Thyroid gland (tissue), 4 donors: ENCODE measurements around the gene KLF7.

ENCODE experiments used
- POLR2A ChIP-seq, 2 donors: fragments of 450-650 bp; IDR thresholded peaks; one replicate each; pipeline ENCODE4 v1.6.1; 2017; ENCODE audit warnings: antibody characterized with exemption in 2 of 2, mild to moderate bottlenecking in 2 of 2, moderate library complexity in 1 of 2
- TF ChIP-seq, protein P1 (sequence below), 6 experiments: fragments of 200-600 bp in 3 of 6; fragments of 450-650 bp in 3 of 6; sonication (generic) in 3 of 6; IDR thresholded peaks; one replicate each; pipeline ENCODE4 v1.5.1; 2016 to 2019; ENCODE audit warnings: antibody characterized with exemption in 6 of 6, mild to moderate bottlenecking in 2 of 6, inconsistent platforms in 1 of 6, moderate library complexity in 1 of 6

DNA sequence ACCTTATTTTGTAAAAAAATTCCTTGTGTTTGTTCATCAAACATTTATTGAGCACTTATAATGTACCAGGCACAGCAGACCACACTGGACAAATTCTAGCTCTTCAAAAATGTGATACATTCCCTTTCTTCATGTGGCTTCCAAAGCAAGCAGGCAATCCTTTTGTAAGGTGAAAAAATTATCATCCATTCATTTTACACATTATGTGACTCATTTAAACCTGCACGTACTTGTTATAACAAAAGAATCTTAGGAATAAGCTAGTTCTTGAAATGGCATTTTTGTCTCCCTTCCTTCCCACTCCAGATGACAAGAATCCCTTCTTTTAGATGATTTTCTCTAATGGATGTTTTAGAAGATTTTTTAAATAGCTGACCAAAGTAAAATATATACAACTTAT lies 104.6 kb downstream of the KLF7 start:
- TF ChIP-seq, protein P1, sequence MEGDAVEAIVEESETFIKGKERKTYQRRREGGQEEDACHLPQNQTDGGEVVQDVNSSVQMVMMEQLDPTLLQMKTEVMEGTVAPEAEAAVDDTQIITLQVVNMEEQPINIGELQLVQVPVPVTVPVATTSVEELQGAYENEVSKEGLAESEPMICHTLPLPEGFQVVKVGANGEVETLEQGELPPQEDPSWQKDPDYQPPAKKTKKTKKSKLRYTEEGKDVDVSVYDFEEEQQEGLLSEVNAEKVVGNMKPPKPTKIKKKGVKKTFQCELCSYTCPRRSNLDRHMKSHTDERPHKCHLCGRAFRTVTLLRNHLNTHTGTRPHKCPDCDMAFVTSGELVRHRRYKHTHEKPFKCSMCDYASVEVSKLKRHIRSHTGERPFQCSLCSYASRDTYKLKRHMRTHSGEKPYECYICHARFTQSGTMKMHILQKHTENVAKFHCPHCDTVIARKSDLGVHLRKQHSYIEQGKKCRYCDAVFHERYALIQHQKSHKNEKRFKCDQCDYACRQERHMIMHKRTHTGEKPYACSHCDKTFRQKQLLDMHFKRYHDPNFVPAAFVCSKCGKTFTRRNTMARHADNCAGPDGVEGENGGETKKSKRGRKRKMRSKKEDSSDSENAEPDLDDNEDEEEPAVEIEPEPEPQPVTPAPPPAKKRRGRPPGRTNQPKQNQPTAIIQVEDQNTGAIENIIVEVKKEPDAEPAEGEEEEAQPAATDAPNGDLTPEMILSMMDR (IDR thresholded peaks at IDR 0.05): no peak
- TF ChIP-seq POLR2A (IDR thresholded peaks at IDR 0.05): no peak
